Measurements from ENCODE around the gene PGR.

PGR gene

GRCh38 chr11:101034076-101034475, 95.5 kb downstream of the PGR start:
- DNase-seq (ENCODE audit: low read depth), result no peak
- no peak overlapping the region for H3K4me3 ChIP-seq (ENCODE audit: low read depth, low read length)
- TF ChIP-seq CTCF (IDR thresholded peaks at IDR 0.05; ENCODE audit: low read depth, low read length, missing control alignments), result no peak

- no peak for TF ChIP-seq CTCF (IDR thresholded peaks at IDR 0.05; ENCODE audit: low read depth, low read length, missing control alignments)
- DNase-seq (ENCODE audit: low read depth), result no peak
- H3K4me3 ChIP-seq (ENCODE audit: low read depth, low read length), result no peak overlapping the region
Observed at GRCh38 chr11:101032991-101033390, 96.6 kb downstream of the PGR start.

DNA sequence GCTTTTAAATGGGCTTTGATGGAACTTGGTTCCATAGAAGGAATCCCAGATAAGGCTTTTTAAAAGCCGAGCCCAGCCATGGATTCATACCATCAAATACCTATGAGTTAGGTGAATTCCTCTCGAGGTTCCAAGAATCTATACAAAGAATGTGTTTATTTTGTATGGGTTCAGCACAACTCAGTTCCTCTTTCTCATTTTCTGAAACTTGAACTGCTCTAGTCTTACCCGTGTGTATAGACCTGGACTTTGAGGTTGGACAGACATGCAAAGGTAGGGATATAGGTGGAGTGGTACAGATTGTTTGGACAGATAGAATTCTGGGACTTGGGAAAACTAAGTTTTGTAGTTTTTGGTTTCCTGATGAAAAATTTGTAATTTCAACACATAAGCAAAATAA, 97.9 kb downstream of the PGR start:
- no peak for DNase-seq (ENCODE audit: low read depth)
- no peak overlapping the region for H3K4me3 ChIP-seq (ENCODE audit: low read depth, low read length)
- no peak for TF ChIP-seq CTCF (IDR thresholded peaks at IDR 0.05; ENCODE audit: low read depth, low read length, missing control alignments)

- DNase-seq (ENCODE audit: low read depth), result peak; percentile 2
- no peak for TF ChIP-seq CTCF (IDR thresholded peaks at IDR 0.05; ENCODE audit: low read depth, low read length, missing control alignments)
- no peak overlapping the region for H3K4me3 ChIP-seq (ENCODE audit: low read depth, low read length)
Observed at GRCh38 chr11:101030692-101031091, 98.9 kb downstream of the PGR start.

DNA sequence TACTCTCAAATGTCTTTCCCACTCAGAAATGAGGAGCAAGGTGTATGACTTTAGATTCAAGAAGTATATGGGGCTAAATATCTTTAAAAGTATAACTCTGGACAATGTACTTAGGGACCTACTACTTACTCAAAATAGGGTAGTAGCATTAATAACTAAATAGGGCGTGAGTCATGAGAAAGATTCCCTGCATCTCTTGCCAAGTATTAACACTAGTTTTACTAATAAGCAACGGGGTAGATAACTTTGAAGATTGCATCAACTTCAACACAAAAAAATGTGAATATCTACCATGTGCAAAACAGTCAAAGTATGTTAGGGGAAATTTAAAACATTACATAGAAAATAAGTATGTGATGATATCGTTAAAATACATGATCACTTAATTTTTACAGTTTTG, 99.6 kb downstream of the PGR start:
- no peak overlapping the region for H3K4me3 ChIP-seq (ENCODE audit: low read depth, low read length)
- no peak for TF ChIP-seq CTCF (IDR thresholded peaks at IDR 0.05; ENCODE audit: low read depth, low read length, missing control alignments)
- no peak for DNase-seq (ENCODE audit: low read depth)

GRCh38 chr11:101028644-101029043, 101.0 kb downstream of the PGR start:
- H3K4me3 ChIP-seq (ENCODE audit: low read depth, low read length), result no peak overlapping the region
- no peak for DNase-seq (ENCODE audit: low read depth)
- TF ChIP-seq CTCF (IDR thresholded peaks at IDR 0.05; ENCODE audit: low read depth, low read length, missing control alignments), result no peak

GRCh38 chr11:101022256-101022655, 107.4 kb downstream of the PGR start:
- no peak for TF ChIP-seq CTCF (IDR thresholded peaks at IDR 0.05; ENCODE audit: low read depth, low read length, missing control alignments)
- DNase-seq (ENCODE audit: low read depth), result no peak
- H3K4me3 ChIP-seq (ENCODE audit: low read depth, low read length), result no peak overlapping the region

All from GM12864 (cell line).